Vagina (tissue), 2 donors: ENCODE data around the gene SIGLEC7. TPM values are rescaled to one million over a fixed set of nuclear protein-coding genes. Genes with fewer than 3 reads are reported as not detected.

ENCODE experiments used
- DNase-seq, 2 donors: peaks; one replicate each; pipeline ENCODE4 v3.0.0-alpha.2; 2017; ENCODE audit errors: extremely low spot score in 2 of 2
- H3K27ac ChIP-seq: fragments of 200-600 bp; sonication (generic); one replicate; pipeline ENCODE4 v1.5.1; 2019
- H3K27me3 ChIP-seq: fragments of 200-600 bp; sonication (generic); one replicate; pipeline ENCODE4 v1.5.1; 2019
- H3K36me3 ChIP-seq, 2 donors: fragments of 200-600 bp; sonication (generic); one replicate each; pipeline ENCODE4 v1.5.1; 2017 to 2019
- H3K4me1 ChIP-seq: fragments of 200-600 bp; sonication (generic); one replicate; pipeline ENCODE4 v1.5.1; 2019
- H3K4me3 ChIP-seq, 2 donors: fragments of 200-600 bp; sonication (generic); 1 replicate in 1 of 2; 2 replicates in 1 of 2; pipeline ENCODE4 v1.5.1; 2016 to 2019
- H3K9me3 ChIP-seq: fragments of 200-600 bp; sonication (generic); one replicate; pipeline ENCODE4 v1.5.1; 2019
- POLR2A ChIP-seq, 2 donors: fragments of 450-650 bp; IDR thresholded peaks; one replicate each; pipeline ENCODE4 v1.6.1; 2017; ENCODE audit warnings: antibody characterized with exemption in 2 of 2, mild to moderate bottlenecking in 2 of 2, moderate library complexity in 2 of 2
- POLR2AphosphoS5 ChIP-seq, 2 donors: sonication (generic); formaldehyde crosslinking; IDR thresholded peaks; one replicate each; pipeline ENCODE4 v1.9.0; 2017; ENCODE audit warnings: antibody characterized with exemption in 2 of 2, mild to moderate bottlenecking in 2 of 2, low read depth in 1 of 2; ENCODE audit not compliant: insufficient read depth in 1 of 2
- intact Hi-C: fragments of 100-400 bp; cut with DNase I; formaldehyde crosslinking; loops from one replicate; pipeline ENCODE4 v1.15.1; 2023
- total RNA-seq: library from RNA; depleted of rRNA; stranded (reverse); fragments of >200 nt; gene quantifications from one replicate; pipeline ENCODE4 v1.2.3, GENCODE V29; 2016
- TF ChIP-seq, protein P1 (sequence below), 3 experiments: fragments of 450-650 bp in 2 of 3; fragments of 200-600 bp in 1 of 3; sonication (generic) in 1 of 3; IDR thresholded peaks; one replicate each; pipeline ENCODE4 v1.5.1; 2017 to 2019; ENCODE audit warnings: antibody characterized with exemption in 3 of 3, mild to moderate bottlenecking in 2 of 3, moderate library complexity in 2 of 3

SIGLEC7 gene
- total RNA-seq, 1 donor from 2014 or later = 1.5 TPM

DNA sequence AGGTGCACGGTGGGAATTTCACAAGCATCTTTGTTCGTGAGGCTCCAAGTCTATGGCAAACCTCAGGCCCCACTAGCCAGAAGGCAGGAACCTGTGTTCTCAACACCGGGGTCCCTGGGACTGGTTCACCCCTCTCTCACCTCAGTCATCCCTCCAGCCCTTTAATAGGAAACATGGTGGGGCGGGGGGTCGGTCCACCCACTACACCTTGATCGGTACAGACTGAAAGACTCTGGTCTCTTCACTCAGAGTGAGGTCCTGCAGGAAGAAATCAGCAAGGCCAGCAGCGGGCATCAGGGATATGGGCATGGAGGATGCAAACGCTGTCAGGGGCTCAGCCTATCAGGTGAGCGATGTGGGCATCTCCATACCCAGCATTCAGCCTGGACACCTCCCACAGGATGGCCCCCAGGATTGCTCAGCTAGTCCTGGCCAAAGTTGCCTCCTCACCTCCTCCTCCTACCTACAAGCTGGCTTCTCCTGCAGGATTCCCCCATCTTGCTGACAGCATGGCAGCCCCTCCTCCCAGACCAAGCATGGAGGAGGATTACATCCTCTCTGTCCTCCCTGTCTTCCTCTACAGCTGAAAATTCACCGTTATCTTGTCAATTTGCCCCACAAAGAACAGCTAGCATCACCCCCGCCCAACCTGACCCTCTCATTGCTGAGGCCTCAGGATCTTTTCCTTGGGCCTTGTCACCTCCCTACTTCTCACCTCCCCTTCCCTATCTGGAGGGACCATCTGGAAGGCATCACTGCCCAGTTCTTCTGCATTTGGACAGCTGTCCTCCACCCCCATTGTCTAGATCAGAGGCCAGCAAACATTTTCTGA lies 45.5 kb downstream of the SIGLEC7 start:
- Histone ChIP-seq H3K27me3 (no peaks in the 10 kb centered on the region), H3K27ac (no peak overlapping the region), H3K4me1 (no peaks in the 10 kb centered on the region), H3K9me3 (no peaks in the 10 kb centered on the region), H3K4me3 (no peak overlapping the region), H3K36me3 (no peaks in the 10 kb centered on the region)
- intact Hi-C loops = no loop called here
- DNase-seq = peak in 1 of 2 donors; percentile 49
- TF ChIP-seq POLR2A (IDR thresholded peaks at IDR 0.05) = no peak
- TF ChIP-seq, protein P1, sequence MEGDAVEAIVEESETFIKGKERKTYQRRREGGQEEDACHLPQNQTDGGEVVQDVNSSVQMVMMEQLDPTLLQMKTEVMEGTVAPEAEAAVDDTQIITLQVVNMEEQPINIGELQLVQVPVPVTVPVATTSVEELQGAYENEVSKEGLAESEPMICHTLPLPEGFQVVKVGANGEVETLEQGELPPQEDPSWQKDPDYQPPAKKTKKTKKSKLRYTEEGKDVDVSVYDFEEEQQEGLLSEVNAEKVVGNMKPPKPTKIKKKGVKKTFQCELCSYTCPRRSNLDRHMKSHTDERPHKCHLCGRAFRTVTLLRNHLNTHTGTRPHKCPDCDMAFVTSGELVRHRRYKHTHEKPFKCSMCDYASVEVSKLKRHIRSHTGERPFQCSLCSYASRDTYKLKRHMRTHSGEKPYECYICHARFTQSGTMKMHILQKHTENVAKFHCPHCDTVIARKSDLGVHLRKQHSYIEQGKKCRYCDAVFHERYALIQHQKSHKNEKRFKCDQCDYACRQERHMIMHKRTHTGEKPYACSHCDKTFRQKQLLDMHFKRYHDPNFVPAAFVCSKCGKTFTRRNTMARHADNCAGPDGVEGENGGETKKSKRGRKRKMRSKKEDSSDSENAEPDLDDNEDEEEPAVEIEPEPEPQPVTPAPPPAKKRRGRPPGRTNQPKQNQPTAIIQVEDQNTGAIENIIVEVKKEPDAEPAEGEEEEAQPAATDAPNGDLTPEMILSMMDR (IDR thresholded peaks at IDR 0.05) = no peak
- no peak for TF ChIP-seq POLR2AphosphoS5 (IDR thresholded peaks at IDR 0.05; ENCODE audit: insufficient read depth in 1 of 2, low read depth in 1 of 2)

DNA sequence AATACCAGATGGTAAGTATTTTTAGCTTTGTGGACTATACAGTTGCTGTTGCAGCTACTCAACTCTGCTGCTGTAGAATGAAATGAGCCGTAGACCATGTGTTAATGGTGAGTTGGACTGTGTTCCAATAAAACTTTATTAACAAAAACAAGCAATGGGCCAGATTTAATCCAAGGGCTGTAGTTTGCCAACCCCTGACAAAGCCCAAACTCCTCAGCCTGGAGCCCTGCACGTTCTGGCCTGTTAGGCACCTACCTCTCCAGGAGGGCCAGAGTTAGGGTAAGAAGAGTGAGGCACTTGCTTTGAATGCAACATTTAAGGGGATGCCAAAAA lies 46.1 kb downstream of the SIGLEC7 start:
- no peak for DNase-seq
- Histone ChIP-seq H3K4me3 (no peak overlapping the region), H3K9me3 (no peaks in the 10 kb centered on the region), H3K27ac (no peak overlapping the region), H3K27me3 (no peaks in the 10 kb centered on the region), H3K4me1 (no peaks in the 10 kb centered on the region), H3K36me3 (no peaks in the 10 kb centered on the region)
- no peak for TF ChIP-seq POLR2AphosphoS5 (IDR thresholded peaks at IDR 0.05; ENCODE audit: insufficient read depth in 1 of 2, low read depth in 1 of 2)
- TF ChIP-seq, protein P1 (IDR thresholded peaks at IDR 0.05) = no peak
- no peak for TF ChIP-seq POLR2A (IDR thresholded peaks at IDR 0.05)
- intact Hi-C loops = no loop called here

DNA sequence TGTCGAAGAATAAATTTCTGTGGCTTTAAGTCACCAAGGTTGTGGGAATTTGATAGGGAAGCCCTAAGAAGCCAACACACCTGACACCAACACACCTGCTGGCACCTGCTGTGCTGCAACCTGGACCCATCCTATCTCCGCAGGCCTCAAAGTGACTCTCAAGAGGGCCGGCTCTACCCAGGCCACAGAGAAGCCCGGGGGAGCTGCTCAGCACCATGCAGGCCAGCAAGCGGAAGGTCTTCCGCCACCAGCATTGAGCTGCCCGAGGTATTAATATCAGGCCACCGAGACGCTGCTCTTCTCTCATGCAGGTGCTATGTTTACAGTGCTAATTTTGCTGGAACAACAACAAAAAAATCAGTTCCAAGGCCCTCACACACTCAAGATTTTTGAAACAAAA lies 50.6 kb downstream of the SIGLEC7 start:
- Histone ChIP-seq H3K4me3 (no peak overlapping the region), H3K4me1 (no peaks in the 10 kb centered on the region), H3K27me3 (no peaks in the 10 kb centered on the region), H3K27ac (no peak overlapping the region), H3K9me3 (no peaks in the 10 kb centered on the region), H3K36me3 (no peaks in the 10 kb centered on the region)
- intact Hi-C loops = no loop called here
- DNase-seq = no peak
- TF ChIP-seq, protein P1 (IDR thresholded peaks at IDR 0.05) = no peak
- TF ChIP-seq POLR2A (IDR thresholded peaks at IDR 0.05) (no peak), POLR2AphosphoS5 (IDR thresholded peaks at IDR 0.05; ENCODE audit: insufficient read depth in 1 of 2, low read depth in 1 of 2) (no peak)

DNA sequence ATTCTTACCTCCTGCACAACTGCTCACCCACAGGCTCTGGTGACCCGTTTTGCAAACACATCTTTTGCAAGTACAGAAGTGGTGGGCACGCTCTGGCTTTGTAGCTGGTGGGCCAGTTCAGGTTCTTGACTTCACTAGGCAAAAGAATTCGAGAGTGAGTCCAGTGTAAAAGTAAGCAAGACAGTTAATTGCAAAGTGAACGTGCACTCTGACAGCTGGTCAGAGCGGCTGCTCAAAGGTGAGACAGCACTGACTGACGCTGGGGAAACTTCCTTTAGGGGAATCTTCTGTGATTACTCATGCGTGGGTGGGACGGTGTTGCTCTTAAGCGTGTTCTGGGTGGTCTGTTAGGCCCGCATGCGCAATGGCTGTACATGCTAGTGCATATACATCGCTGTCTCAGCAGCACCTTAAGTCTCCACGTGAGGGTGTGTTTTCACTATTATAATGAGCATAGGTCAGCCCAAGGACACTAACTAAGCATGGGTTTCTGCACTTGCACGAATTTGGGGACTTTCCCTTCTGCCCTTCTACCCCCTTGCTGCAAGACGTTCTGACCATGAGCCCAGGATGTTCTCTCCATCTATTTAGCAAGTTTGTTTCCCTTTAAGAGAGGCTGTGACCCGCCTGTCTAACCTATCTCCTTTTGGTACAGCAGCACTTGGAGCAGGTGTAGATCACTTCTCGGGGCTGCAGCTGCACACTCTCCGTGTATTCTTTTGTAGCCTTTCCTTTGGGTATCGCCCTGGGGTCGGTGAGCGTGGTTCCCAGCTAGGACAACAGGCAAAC lies 52.6 kb downstream of the SIGLEC7 start:
- intact Hi-C loops = no loop called here
- TF ChIP-seq POLR2A (IDR thresholded peaks at IDR 0.05) (no peak), POLR2AphosphoS5 (IDR thresholded peaks at IDR 0.05; ENCODE audit: insufficient read depth in 1 of 2, low read depth in 1 of 2) (no peak)
- TF ChIP-seq, protein P1 (IDR thresholded peaks at IDR 0.05) = no peak
- no peaks in the 10 kb centered on the region for H3K27me3 ChIP-seq
- no peak overlapping the region for H3K27ac ChIP-seq
- H3K9me3 ChIP-seq = no peaks in the 10 kb centered on the region
- no peaks in the 10 kb centered on the region for H3K4me1 ChIP-seq
- H3K4me3 ChIP-seq = no peak overlapping the region
- H3K36me3 ChIP-seq = no peaks in the 10 kb centered on the region
- peak; percentile 56 to 84 for DNase-seq

DNA sequence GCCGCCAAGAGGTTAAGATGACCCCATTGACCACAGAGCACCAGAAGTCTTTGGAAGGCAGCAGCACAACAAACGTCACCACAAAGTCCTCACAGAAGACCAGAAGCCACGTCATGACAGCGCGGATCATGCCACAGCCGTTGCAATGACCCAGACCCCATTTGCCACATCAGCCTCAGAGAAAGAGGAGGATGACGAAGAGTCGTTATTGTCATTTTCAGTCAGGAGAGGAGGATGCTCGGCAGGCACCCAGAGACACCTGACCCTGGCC lies 53.1 kb downstream of the SIGLEC7 start:
- Histone ChIP-seq H3K27ac (no peak overlapping the region), H3K4me1 (no peaks in the 10 kb centered on the region), H3K27me3 (no peaks in the 10 kb centered on the region), H3K36me3 (no peaks in the 10 kb centered on the region), H3K9me3 (no peaks in the 10 kb centered on the region), H3K4me3 (no peak overlapping the region)
- DNase-seq = no peak
- intact Hi-C loops = no loop called here
- TF ChIP-seq POLR2AphosphoS5 (IDR thresholded peaks at IDR 0.05; ENCODE audit: insufficient read depth in 1 of 2, low read depth in 1 of 2) = no peak
- TF ChIP-seq, protein P1 (IDR thresholded peaks at IDR 0.05) = no peak
- no peak for TF ChIP-seq POLR2A (IDR thresholded peaks at IDR 0.05)
